GM21825 (cell line): ENCODE results near the gene MOCS1.

ENCODE experiments used
- ATAC-seq: cut with Tn5 transposase; IDR thresholded peaks from one replicate; pipeline ENCODE4 v1.9.1; 2021; ENCODE audit warnings: mild to moderate bottlenecking, moderate library complexity; ENCODE audit not compliant: unreplicated experiment

The MOCS1 gene

GRCh38 chr6:39904946-39905639 lies 29.2 kb downstream of the MOCS1 start:
- no peak for ATAC-seq

GRCh38 chr6:39903656-39904055 lies 30.6 kb downstream of the MOCS1 start:
- ATAC-seq = no peak

DNA sequence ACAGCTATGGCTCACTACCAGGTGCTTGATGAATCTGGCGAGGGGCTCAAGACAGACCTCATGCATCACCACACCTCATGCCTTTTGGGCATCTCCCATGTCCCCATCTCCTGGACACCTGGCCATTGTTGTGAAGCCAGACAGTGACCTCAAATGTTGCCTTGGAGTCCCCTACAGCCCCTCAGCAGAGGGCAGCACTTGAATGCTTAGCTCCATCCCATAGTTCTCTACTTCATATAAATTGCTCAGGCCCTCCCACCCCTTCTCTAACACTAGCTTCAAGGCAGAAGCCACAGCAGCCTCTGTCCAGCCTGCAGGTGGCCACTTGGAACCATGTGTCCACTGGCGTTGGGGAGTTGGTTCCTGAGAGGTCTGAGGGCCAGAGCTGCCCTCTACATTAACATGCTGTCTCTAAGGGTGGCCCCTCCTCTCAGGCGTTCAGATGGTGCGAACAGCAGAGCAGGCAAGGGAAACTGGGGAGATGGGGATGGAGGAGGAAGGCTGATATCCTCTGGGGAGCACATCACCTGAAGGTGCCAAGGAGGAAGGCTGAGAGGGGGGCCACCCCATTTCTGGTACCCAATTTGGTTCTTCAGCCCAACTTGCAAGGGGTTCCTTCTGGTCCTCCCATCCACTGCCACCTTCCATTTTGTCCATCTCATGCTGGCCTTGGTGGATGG lies 31.3 kb downstream of the MOCS1 start:
- no peak for ATAC-seq

DNA sequence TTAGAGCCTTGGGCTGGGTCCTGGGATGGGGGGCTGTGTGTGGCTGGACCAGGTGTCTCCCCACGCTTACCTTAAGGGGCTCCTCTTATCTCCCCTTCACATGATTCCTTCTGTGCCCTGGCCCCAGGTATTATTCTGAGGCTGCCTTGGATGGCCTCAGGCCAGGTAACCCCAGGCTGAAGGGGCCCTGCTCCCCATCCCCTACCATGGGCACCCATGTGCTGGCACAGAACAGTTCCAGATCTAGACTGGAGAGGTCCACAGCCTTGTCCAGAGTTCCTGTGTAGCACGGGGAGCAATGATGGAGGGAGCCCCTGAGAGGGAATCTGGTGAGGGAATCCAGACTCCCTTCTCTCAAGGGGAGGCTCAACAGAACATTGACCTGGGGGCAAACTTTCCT lies 32.1 kb downstream of the MOCS1 start:
- ATAC-seq = no peak

DNA sequence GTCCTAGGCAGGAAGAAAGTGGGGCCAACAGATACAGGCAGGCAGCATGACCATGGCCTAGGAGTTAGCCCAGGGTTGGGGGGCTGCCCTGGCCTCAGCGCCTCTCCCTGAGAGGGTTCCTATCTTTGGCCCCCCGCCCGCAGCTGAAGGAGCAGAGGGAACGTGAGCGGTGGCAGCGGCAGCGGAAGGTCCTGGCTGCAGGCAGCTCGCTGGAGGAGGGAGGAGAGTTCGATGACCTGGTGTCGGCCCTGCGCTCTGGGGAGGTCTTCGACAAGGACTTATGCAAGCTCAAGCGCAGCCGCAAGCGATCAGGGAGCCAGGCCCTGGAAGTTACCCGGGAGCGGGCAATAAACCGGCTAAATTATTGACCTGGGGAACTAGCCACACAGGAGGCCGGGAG lies 32.6 kb downstream of the MOCS1 start:
- no peak for ATAC-seq

DNA sequence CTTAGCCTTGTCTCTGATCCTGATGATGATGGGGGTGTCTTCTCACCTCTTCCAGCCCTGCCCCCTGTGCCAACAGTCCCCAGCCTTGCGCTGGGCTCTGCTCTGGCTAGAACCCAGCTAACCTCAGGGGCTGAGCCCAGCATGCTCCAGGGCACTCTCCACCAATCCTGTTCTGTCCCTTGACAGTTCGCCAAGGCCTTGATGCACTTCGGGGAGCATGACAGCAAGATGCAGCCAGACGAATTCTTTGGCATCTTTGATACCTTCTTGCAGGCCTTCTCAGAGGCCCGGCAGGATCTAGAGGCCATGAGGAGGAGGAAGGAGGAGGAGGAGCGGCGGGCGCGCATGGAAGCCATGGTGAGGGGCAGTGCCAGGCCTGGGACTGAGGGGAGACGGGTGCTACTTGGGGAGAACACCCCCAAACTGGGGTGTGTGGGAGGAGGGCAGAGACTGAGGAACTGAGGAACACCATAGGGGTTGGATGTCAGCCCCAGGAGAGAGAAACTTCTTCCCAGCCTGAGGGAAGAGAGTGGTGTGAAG lies 33.1 kb downstream of the MOCS1 start:
- ATAC-seq = no peak

GRCh38 chr6:39899554-39900295 lies 34.5 kb downstream of the MOCS1 start:
- ATAC-seq = no peak

- no peak for ATAC-seq
Measured at GRCh38 chr6:39898625-39899024, 35.6 kb downstream of the MOCS1 start.

- no peak for ATAC-seq
Measured at GRCh38 chr6:39897698-39898097, 36.6 kb downstream of the MOCS1 start.

GRCh38 chr6:39896701-39897100 lies 37.6 kb downstream of the MOCS1 start:
- ATAC-seq = no peak

DNA sequence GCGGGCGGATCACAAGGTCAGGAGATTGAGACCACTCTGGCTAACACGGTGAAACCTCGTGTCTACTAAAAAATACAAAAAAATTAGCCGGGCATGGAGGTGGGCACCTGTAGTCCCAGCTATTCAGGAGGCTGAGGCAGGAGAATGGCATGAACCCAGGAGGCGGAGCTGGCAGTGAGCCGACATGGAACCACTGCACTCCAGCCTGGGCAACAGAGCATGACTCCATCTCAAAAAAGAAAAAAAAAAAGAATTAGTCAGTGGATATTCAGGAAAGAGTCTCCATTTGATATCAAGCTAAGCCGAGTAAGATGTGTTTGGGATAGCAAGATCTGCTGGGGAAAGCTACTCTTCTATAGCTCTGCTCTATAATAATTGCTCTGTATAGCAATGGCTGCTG lies 41.0 kb downstream of the MOCS1 start:
- ATAC-seq = no peak

DNA sequence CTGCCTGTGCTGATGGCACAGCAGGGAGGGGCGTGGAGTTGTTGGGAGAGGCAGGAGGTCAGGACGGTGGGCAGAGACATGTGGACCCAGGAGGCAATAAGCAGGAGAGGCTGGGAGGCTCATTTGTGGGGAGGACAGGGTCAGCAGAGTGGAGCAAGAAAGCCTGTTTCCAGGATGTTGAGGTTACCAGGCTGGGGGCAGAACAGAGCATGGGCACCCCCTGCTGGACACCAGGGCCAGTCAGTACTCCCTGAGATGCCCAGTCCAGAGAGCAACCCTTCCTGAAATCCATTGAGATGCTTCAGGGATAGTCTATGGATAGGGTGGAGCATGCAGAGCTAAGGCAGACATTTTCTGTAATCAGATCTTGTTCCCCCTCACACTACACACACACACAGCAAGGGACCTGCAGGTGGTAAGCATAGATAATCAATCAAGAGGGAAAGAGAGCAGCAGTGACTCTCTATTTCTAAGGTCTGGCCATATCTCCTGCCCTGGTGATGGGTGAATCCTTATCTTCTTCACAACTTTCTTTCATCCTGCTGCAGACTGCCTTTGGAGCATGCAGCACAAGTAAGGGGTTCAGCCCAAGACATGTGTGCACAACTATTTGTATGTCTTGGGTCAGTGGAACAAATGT lies 41.7 kb downstream of the MOCS1 start:
- no peak for ATAC-seq

- ATAC-seq = no peak
Measured at GRCh38 chr6:39891976-39892375, 42.3 kb downstream of the MOCS1 start.

- no peak for ATAC-seq
Measured at GRCh38 chr6:39891353-39891752, 42.9 kb downstream of the MOCS1 start.

DNA sequence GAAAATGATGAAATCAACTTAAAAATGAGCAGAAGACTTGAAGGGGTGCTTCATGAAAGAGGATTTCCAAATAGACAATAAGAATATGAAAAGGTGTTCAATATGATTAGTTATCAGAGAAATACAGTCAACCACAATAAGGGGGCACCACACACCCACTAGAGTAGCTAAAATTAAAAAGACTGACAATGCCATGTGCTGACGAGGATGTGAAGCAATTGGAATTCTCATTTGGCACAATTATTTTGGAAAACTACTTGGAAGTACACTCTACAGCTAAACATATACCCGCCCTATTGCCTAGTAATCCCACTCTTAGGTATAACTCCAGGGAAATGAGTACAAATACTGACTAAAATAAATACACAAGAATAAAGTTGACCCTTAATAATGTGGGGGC lies 45.0 kb downstream of the MOCS1 start:
- ATAC-seq = no peak

GRCh38 chr6:39887692-39888450 lies 46.4 kb downstream of the MOCS1 start:
- no peak for ATAC-seq

DNA sequence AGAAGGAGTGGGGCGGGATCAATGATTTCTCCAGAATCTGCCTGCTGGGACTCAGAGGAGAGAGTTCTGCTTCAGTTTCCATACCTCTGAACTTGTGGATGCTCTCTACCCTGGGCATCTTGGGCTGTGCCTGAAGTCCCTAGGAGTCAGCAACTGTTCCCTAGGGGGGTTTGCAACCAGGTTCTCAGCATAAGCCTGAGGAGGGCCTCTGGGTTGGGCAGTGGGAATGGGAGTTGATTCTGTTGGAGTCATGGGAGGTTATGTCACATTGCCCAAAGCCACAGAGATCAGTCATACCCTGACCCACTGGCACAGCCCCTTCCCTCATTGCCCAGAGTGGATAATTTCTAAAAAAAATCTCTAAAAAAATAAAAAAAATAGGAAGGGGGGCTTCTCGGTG lies 47.4 kb downstream of the MOCS1 start:
- ATAC-seq = no peak

- ATAC-seq = no peak
Measured at GRCh38 chr6:39885691-39886090, 48.6 kb downstream of the MOCS1 start.

DNA sequence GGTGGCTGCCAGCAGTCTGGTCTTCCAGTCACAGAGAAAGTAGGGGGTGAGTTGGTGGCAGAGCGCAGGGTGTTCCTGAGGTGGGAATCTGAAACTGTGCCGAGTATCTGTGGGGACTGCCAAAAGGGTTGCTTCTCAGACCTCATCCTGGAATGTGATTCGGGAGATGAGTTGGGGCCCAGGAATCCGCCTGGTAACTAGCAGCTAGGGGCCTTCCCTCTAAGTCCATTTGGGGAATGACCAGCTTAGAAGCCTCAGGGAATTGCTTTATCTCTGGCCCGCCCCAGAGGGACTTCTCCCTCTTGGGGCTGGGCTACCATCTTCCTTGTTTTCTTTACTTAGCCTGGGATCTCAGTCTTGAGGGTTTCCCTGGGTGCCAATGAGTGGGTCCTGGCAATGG lies 49.6 kb downstream of the MOCS1 start:
- no peak for ATAC-seq

DNA sequence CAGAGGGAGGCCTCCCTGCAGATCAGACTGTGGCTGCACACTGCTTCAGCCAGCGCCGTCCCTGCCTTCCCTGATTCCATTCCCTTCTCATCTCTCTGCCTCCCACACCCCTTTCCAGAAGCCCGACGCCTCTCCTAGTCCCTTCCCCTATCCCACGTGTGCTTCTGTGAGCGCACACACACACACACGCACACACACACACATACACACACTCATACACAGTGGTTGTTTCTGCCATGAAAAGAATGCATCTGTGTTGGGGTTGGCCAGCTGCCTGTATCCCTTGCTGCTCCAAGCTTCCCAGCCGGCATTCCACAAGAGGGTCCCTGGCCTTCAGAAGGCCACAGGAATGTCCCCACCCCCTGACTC lies 51.7 kb downstream of the MOCS1 start:
- no peak for ATAC-seq
